Lower leg skin (tissue), 3 donors: Measurements from ENCODE around the gene PDE8A.

ENCODE experiments used
- POLR2A ChIP-seq, 2 donors: fragments of 450-650 bp; IDR thresholded peaks; one replicate each; pipeline ENCODE4 v1.6.1; 2016 to 2017; ENCODE audit warnings: antibody characterized with exemption in 2 of 2, mild to moderate bottlenecking in 1 of 2, moderate library complexity in 1 of 2
- TF ChIP-seq, protein P1 (sequence below), 3 donors: fragments of 450-650 bp; IDR thresholded peaks; one replicate each; pipeline ENCODE4 v1.5.1; 2016; ENCODE audit warnings: antibody characterized with exemption in 3 of 3, mild to moderate bottlenecking in 3 of 3, moderate library complexity in 2 of 3

DNA sequence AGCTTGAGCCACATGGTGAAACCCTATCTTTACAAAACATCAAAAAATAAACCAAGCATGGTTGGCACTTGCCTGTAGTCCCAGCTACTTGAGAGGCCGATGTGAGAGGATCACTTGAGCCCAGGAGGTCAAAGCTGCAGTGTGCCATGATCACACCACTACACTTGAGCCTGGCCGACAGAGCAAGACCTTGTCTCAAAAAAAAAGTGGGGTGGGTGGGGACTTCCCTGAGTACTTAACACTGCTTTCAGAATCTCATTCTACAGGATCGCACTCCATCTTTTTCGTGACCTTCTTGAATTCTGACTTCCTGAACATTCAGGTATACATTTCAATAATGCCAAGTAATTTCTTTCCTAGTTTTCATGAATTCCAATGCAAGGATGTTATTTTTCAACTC, 91.3 kb downstream of the PDE8A start:
- TF ChIP-seq POLR2A (IDR thresholded peaks at IDR 0.05) = no peak
- TF ChIP-seq, protein P1, sequence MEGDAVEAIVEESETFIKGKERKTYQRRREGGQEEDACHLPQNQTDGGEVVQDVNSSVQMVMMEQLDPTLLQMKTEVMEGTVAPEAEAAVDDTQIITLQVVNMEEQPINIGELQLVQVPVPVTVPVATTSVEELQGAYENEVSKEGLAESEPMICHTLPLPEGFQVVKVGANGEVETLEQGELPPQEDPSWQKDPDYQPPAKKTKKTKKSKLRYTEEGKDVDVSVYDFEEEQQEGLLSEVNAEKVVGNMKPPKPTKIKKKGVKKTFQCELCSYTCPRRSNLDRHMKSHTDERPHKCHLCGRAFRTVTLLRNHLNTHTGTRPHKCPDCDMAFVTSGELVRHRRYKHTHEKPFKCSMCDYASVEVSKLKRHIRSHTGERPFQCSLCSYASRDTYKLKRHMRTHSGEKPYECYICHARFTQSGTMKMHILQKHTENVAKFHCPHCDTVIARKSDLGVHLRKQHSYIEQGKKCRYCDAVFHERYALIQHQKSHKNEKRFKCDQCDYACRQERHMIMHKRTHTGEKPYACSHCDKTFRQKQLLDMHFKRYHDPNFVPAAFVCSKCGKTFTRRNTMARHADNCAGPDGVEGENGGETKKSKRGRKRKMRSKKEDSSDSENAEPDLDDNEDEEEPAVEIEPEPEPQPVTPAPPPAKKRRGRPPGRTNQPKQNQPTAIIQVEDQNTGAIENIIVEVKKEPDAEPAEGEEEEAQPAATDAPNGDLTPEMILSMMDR (IDR thresholded peaks at IDR 0.05) = no peak
